ENCODE data around the gene TOM1. TPM values are rescaled to one million over a fixed set of nuclear protein-coding genes. Genes with fewer than 3 reads are reported as not detected.
A peak's percentile ranks its signal among the peaks of the same experiment; 100 is the strongest.

The TOM1 gene
- total and polyA plus RNA-seq, 2 donors = 23.2 to 41.8 TPM

- 97% methylated on average over 3 of the region's 3 CpGs for WGBS
- H3K27ac ChIP-seq (ENCODE audit: low read depth in 1 of 2, low read length in 1 of 2) = no peak overlapping the region
Observed at GRCh38 chr22:35266277-35266676, 33.4 kb upstream of the TOM1 start.

GRCh38 chr22:35269630-35270029 is 30.1 kb upstream of the TOM1 start:
- Histone ChIP-seq H3K9me3 (ENCODE audit: control insufficient read depth in 2 of 2, insufficient read depth in 1 of 2, low read length in 1 of 2) (no peaks in the 10 kb centered on the region), H3K4me3 (ENCODE audit: low read length in 2 of 2) (no peak overlapping the region), H3K36me3 (ENCODE audit: control insufficient read depth in 2 of 2, insufficient read depth in 2 of 2, low read length in 1 of 2) (peaks cover 43 to 62% of the 10 kb centered on the region in 2 donors), H3K4me1 (ENCODE audit: control insufficient read depth in 2 of 2, insufficient read depth in 2 of 2, low read length in 2 of 2) (no peaks in the 10 kb centered on the region), H3K27me3 (ENCODE audit: control insufficient read depth in 2 of 2, insufficient read depth in 1 of 2, low read length in 1 of 2) (no peaks in the 10 kb centered on the region), H3K27ac (ENCODE audit: low read depth in 1 of 2, low read length in 1 of 2) (no peak overlapping the region)
- DNase-seq (ENCODE audit: low read depth in 6 of 9, low spot score in 9 of 9) = no peak
- WGBS = 99% methylated on average over 3 of the region's 3 CpGs

More at GRCh38 chr22:35266277-35266676, 33.4 kb upstream of the TOM1 start:
- Histone ChIP-seq H3K9me3 (ENCODE audit: control insufficient read depth in 2 of 2, insufficient read depth in 1 of 2, low read length in 1 of 2) (no peaks in the 10 kb centered on the region), H3K4me3 (ENCODE audit: low read length in 2 of 2) (no peak overlapping the region), H3K36me3 (ENCODE audit: control insufficient read depth in 2 of 2, insufficient read depth in 2 of 2, low read length in 1 of 2) (peaks cover 47 to 76% of the 10 kb centered on the region in 2 donors), H3K27me3 (ENCODE audit: control insufficient read depth in 2 of 2, insufficient read depth in 1 of 2, low read length in 1 of 2) (no peaks in the 10 kb centered on the region), H3K4me1 (ENCODE audit: control insufficient read depth in 2 of 2, insufficient read depth in 2 of 2, low read length in 2 of 2) (no peaks in the 10 kb centered on the region)
- DNase-seq (ENCODE audit: low read depth in 6 of 9, low spot score in 9 of 9) = no peak

- Histone ChIP-seq H3K27ac (ENCODE audit: low read depth in 1 of 2, low read length in 1 of 2) (no peak overlapping the region), H3K9me3 (ENCODE audit: control insufficient read depth in 2 of 2, insufficient read depth in 1 of 2, low read length in 1 of 2) (no peaks in the 10 kb centered on the region), H3K36me3 (ENCODE audit: control insufficient read depth in 2 of 2, insufficient read depth in 2 of 2, low read length in 1 of 2) (peaks cover 18 to 32% of the 10 kb centered on the region in 2 donors), H3K4me1 (ENCODE audit: control insufficient read depth in 2 of 2, insufficient read depth in 2 of 2, low read length in 2 of 2) (peaks cover 0 to 2% of the 10 kb centered on the region in 2 donors), H3K4me3 (ENCODE audit: low read length in 2 of 2) (no peak overlapping the region), H3K27me3 (ENCODE audit: control insufficient read depth in 2 of 2, insufficient read depth in 1 of 2, low read length in 1 of 2) (no peaks in the 10 kb centered on the region)
- WGBS = 84% methylated on average over 8 of the region's 8 CpGs
- no peak for DNase-seq (ENCODE audit: low read depth in 6 of 9, low spot score in 9 of 9)
Observed at GRCh38 chr22:35274154-35274871, 25.4 kb upstream of the TOM1 start.

- Histone ChIP-seq H3K36me3 (ENCODE audit: control insufficient read depth in 2 of 2, insufficient read depth in 2 of 2, low read length in 1 of 2) (peaks cover 8 to 35% of the 10 kb centered on the region in 2 donors), H3K4me3 (ENCODE audit: low read length in 2 of 2) (no peak overlapping the region), H3K4me1 (ENCODE audit: control insufficient read depth in 2 of 2, insufficient read depth in 2 of 2, low read length in 2 of 2) (peaks cover 0 to 2% of the 10 kb centered on the region in 2 donors), H3K9me3 (ENCODE audit: control insufficient read depth in 2 of 2, insufficient read depth in 1 of 2, low read length in 1 of 2) (no peaks in the 10 kb centered on the region), H3K27ac (ENCODE audit: low read depth in 1 of 2, low read length in 1 of 2) (no peak overlapping the region), H3K27me3 (ENCODE audit: control insufficient read depth in 2 of 2, insufficient read depth in 1 of 2, low read length in 1 of 2) (no peaks in the 10 kb centered on the region)
- DNase-seq (ENCODE audit: low read depth in 6 of 9, low spot score in 9 of 9) = no peak
- WGBS = 94% methylated on average over 1 of the region's 1 CpG
Observed at GRCh38 chr22:35275580-35275979, 24.1 kb upstream of the TOM1 start.

GRCh38 chr22:35276019-35276418 is 23.7 kb upstream of the TOM1 start:
- DNase-seq (ENCODE audit: low read depth in 6 of 9, low spot score in 9 of 9) = no peak
- H3K27me3 ChIP-seq (ENCODE audit: control insufficient read depth in 2 of 2, insufficient read depth in 1 of 2, low read length in 1 of 2) = no peaks in the 10 kb centered on the region
- H3K36me3 ChIP-seq (ENCODE audit: control insufficient read depth in 2 of 2, insufficient read depth in 2 of 2, low read length in 1 of 2) = peaks cover 8 to 32% of the 10 kb centered on the region in 2 donors

GRCh38 chr22:35288116-35288515 is 11.6 kb upstream of the TOM1 start:
- Histone ChIP-seq H3K36me3 (ENCODE audit: control insufficient read depth in 2 of 2, insufficient read depth in 2 of 2, low read length in 1 of 2) (peaks cover 25 to 61% of the 10 kb centered on the region in 2 donors), H3K27me3 (ENCODE audit: control insufficient read depth in 2 of 2, insufficient read depth in 1 of 2, low read length in 1 of 2) (no peaks in the 10 kb centered on the region), H3K4me3 (ENCODE audit: low read length in 2 of 2) (no peak overlapping the region), H3K9me3 (ENCODE audit: control insufficient read depth in 2 of 2, insufficient read depth in 1 of 2, low read length in 1 of 2) (no peaks in the 10 kb centered on the region), H3K4me1 (ENCODE audit: control insufficient read depth in 2 of 2, insufficient read depth in 2 of 2, low read length in 2 of 2) (no peaks in the 10 kb centered on the region), H3K27ac (ENCODE audit: low read depth in 1 of 2, low read length in 1 of 2) (no peak overlapping the region)
- no peak for DNase-seq (ENCODE audit: low read depth in 6 of 9, low spot score in 9 of 9)
- WGBS = 92% methylated on average over 1 of the region's 1 CpG

More at GRCh38 chr22:35276019-35276418, 23.7 kb upstream of the TOM1 start:
- Histone ChIP-seq H3K4me1 (ENCODE audit: control insufficient read depth in 2 of 2, insufficient read depth in 2 of 2, low read length in 2 of 2) (peaks cover 0 to 2% of the 10 kb centered on the region in 2 donors), H3K4me3 (ENCODE audit: low read length in 2 of 2) (no peak overlapping the region), H3K9me3 (ENCODE audit: control insufficient read depth in 2 of 2, insufficient read depth in 1 of 2, low read length in 1 of 2) (no peaks in the 10 kb centered on the region), H3K27ac (ENCODE audit: low read depth in 1 of 2, low read length in 1 of 2) (no peak overlapping the region)
- 97% methylated on average over 4 of the region's 4 CpGs for WGBS

GRCh38 chr22:35292786-35293185 is 6.9 kb upstream of the TOM1 start:
- no peak for DNase-seq (ENCODE audit: low read depth in 6 of 9, low spot score in 9 of 9)
- no peaks in the 10 kb centered on the region for H3K27me3 ChIP-seq (ENCODE audit: control insufficient read depth in 2 of 2, insufficient read depth in 1 of 2, low read length in 1 of 2)
- no peaks in the 10 kb centered on the region for H3K4me1 ChIP-seq (ENCODE audit: control insufficient read depth in 2 of 2, insufficient read depth in 2 of 2, low read length in 2 of 2)
- WGBS = 97% methylated on average over 3 of the region's 3 CpGs
- no peaks in the 10 kb centered on the region for H3K9me3 ChIP-seq (ENCODE audit: control insufficient read depth in 2 of 2, insufficient read depth in 1 of 2, low read length in 1 of 2)
- H3K27ac ChIP-seq (ENCODE audit: low read depth in 1 of 2, low read length in 1 of 2) = no peak overlapping the region
- H3K4me3 ChIP-seq (ENCODE audit: low read length in 2 of 2) = no peak overlapping the region
- H3K36me3 ChIP-seq (ENCODE audit: control insufficient read depth in 2 of 2, insufficient read depth in 2 of 2, low read length in 1 of 2) = peaks cover 29 to 59% of the 10 kb centered on the region in 2 donors

- Histone ChIP-seq H3K4me3 (ENCODE audit: low read length in 2 of 2) (no peak overlapping the region), H3K27ac (ENCODE audit: low read depth in 1 of 2, low read length in 1 of 2) (no peak overlapping the region), H3K9me3 (ENCODE audit: control insufficient read depth in 2 of 2, insufficient read depth in 1 of 2, low read length in 1 of 2) (no peaks in the 10 kb centered on the region), H3K4me1 (ENCODE audit: control insufficient read depth in 2 of 2, insufficient read depth in 2 of 2, low read length in 2 of 2) (peaks cover 10 to 14% of the 10 kb centered on the region in 2 donors), H3K27me3 (ENCODE audit: control insufficient read depth in 2 of 2, insufficient read depth in 1 of 2, low read length in 1 of 2) (no peaks in the 10 kb centered on the region), H3K36me3 (ENCODE audit: control insufficient read depth in 2 of 2, insufficient read depth in 2 of 2, low read length in 1 of 2) (peaks cover 17 to 38% of the 10 kb centered on the region in 2 donors)
- no peak for DNase-seq (ENCODE audit: low read depth in 6 of 9, low spot score in 9 of 9)
Observed at GRCh38 chr22:35296051-35296450, 3.6 kb upstream of the TOM1 start.

- Histone ChIP-seq H3K36me3 (ENCODE audit: control insufficient read depth in 2 of 2, insufficient read depth in 2 of 2, low read length in 1 of 2) (peaks cover 7 to 12% of the 10 kb centered on the region in 2 donors), H3K4me3 (ENCODE audit: low read length in 2 of 2) (peak overlapping the region; percentile 72 to 90), H3K9me3 (ENCODE audit: control insufficient read depth in 2 of 2, insufficient read depth in 1 of 2, low read length in 1 of 2) (no peaks in the 10 kb centered on the region), H3K27ac (ENCODE audit: low read depth in 1 of 2, low read length in 1 of 2) (peak overlapping the region; percentile 77 to 98), H3K27me3 (ENCODE audit: control insufficient read depth in 2 of 2, insufficient read depth in 1 of 2, low read length in 1 of 2) (no peaks in the 10 kb centered on the region), H3K4me1 (ENCODE audit: control insufficient read depth in 2 of 2, insufficient read depth in 2 of 2, low read length in 2 of 2) (peaks cover 15 to 20% of the 10 kb centered on the region in 2 donors)
- peak in 2 of 9 donors; percentile 52 to 61 for DNase-seq (ENCODE audit: low read depth in 6 of 9, low spot score in 9 of 9)
- WGBS = 11% methylated on average over 13 of the region's 13 CpGs
Observed at GRCh38 chr22:35299217-35299672, 449 bp upstream of the TOM1 start.

All from thymus (tissue), 11 donors.